Keratinocyte (primary cell): ENCODE results near the gene DCDC2.

Experiments used
- EZH2 ChIP-seq: IDR thresholded peaks from one replicate; pipeline ENCODE4 v1.6.1; 2012; ENCODE audit warnings: inconsistent platforms, mild to moderate bottlenecking, low read length, moderate library complexity
- TF ChIP-seq, protein P1 (sequence below), 3 experiments: IDR thresholded peaks in 1 of 3; conservative IDR thresholded peaks in 1 of 3; optimal IDR thresholded peaks in 1 of 3; 2 replicates in 2 of 3; 3 replicates in 1 of 3; pipeline versions ENCODE3 to v1.5.1; 2011; ENCODE audit warnings: low read length in 3 of 3, mild to moderate bottlenecking in 3 of 3, moderate library complexity in 2 of 3, control low read depth in 1 of 3, inconsistent platforms in 1 of 3; ENCODE audit not compliant: insufficient read depth in 2 of 3; ENCODE audit errors: extremely low read depth in 1 of 3

DNA sequence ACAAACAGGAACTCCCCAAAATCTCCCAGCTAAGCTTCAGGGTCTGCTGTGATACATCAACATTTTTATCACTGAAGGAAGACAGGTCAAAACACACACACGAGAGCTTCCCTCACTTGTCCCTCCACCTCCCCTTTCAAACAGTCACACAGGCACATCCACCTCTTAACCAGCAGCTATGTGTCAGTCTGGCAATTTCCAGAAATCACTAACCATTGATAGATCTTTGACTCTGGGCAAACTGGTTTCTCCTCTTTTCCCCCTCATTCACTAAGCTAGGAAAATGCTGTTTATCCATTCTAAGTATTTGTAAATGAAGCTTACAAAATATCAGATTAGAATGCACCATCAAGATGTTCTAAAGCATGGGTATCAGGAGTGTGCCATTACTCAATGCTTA lies 87.8 kb downstream of the DCDC2 start:
- TF ChIP-seq, protein P1, sequence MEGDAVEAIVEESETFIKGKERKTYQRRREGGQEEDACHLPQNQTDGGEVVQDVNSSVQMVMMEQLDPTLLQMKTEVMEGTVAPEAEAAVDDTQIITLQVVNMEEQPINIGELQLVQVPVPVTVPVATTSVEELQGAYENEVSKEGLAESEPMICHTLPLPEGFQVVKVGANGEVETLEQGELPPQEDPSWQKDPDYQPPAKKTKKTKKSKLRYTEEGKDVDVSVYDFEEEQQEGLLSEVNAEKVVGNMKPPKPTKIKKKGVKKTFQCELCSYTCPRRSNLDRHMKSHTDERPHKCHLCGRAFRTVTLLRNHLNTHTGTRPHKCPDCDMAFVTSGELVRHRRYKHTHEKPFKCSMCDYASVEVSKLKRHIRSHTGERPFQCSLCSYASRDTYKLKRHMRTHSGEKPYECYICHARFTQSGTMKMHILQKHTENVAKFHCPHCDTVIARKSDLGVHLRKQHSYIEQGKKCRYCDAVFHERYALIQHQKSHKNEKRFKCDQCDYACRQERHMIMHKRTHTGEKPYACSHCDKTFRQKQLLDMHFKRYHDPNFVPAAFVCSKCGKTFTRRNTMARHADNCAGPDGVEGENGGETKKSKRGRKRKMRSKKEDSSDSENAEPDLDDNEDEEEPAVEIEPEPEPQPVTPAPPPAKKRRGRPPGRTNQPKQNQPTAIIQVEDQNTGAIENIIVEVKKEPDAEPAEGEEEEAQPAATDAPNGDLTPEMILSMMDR (optimal IDR thresholded peaks at IDR 0.05 in 1 of 3, IDR thresholded peaks at IDR 0.05 in 1 of 3, conservative IDR thresholded peaks at IDR 0.05 in 1 of 3; ENCODE audit: extremely low read depth in 1 of 3, insufficient read depth in 2 of 3, low read length in 3 of 3): no peak
- TF ChIP-seq EZH2: no peak
